ENCODE measurements around the gene TMED4. TPM values are rescaled to one million over a fixed set of nuclear protein-coding genes. Genes with fewer than 3 reads are reported as not detected.

The TMED4 gene
- total RNA-seq, 4 donors from 2014 or later = 133 to 166 (median 153) TPM

- H3K4me3 ChIP-seq (ENCODE audit: low read depth, poor library complexity, severe bottlenecking) = no peak overlapping the region
- intact Hi-C loops (cut with DNase I; ENCODE audit: low total_unique reads) = loop anchor here (2.0 kb wide), 1 partner anchor 23 kb away; no protein-coding TSS in a partner anchor
- TF ChIP-seq POLR2A (IDR thresholded peaks at IDR 0.05) = no peak
- no peak for TF ChIP-seq CTCF (IDR thresholded peaks at IDR 0.05)
- WGBS, 2 donors = 79 to 81% methylated on average over 6 to 8 of the region's 8 CpGs
- DNase-seq (ENCODE audit: low spot score in 2 of 2) = peak in 1 of 2 donors; percentile 67
Observed at GRCh38 chr7:44533301-44534055, 48.6 kb downstream of the TMED4 start.

DNA sequence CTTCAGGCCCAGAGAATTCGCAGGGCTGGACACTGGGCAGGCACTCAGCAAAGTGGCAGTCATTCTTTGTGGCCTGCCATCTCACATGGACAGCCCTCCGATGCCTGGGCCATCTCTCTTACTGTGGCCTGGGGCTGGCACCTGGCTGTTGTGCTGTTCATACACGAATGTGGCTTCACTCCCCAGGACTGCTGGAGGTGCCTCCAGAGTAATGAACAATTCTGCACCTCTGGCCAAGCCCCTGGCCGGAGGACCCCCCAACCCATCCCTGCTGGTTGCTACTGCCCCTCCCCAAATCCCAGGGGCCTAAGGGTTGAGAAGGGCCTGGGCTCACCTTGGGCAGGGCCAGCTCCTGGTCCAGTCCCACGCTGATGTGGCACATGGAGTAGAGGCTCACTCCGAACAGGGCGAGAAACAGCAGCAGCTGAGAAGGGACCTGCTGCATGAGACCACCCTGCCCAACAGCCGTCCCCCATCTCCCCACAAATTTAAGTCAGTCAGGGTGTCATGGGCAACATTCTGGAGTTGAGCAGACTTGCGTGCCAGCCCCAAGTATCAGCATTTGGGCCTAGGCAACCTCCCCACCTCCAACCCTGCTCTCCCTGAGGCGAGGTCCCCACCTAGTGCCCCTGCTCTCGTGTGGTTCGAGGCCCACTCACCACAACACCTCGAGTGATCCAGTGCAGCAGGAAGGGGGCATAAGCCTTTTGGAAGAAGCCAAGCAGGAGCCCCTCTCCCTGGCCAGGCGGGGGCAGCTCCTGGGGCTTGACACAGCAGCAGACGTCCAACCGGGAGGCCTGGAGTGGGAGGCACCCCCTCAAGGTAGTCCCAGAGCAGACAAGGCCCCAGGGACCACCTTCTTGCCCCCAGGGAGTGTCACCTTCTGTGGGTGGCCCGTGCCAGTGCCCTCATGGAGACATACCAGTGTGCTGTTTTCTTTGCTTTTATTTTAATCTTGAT is 50.3 kb downstream of the TMED4 start:
- intact Hi-C loops (cut with DNase I; ENCODE audit: low total_unique reads) = no loop called here
- 83 to 90% methylated on average over 12 to 16 of the region's 17 CpGs for WGBS, 2 donors
- peak in 1 of 2 donors; percentile 64 for DNase-seq (ENCODE audit: low spot score in 2 of 2)

GRCh38 chr7:44530990-44531389 is 51.0 kb downstream of the TMED4 start:
- WGBS, 2 donors = 75 to 76% methylated on average over 10 of the region's 10 CpGs
- intact Hi-C loops (cut with DNase I; ENCODE audit: low total_unique reads) = no loop called here
- peak in 1 of 2 donors; percentile 83 for DNase-seq (ENCODE audit: low spot score in 2 of 2)
- no peak overlapping the region for H3K4me3 ChIP-seq (ENCODE audit: low read depth, poor library complexity, severe bottlenecking)
- TF ChIP-seq POLR2A (IDR thresholded peaks at IDR 0.05) (no peak), CTCF (IDR thresholded peaks at IDR 0.05) (no peak)

More for the DNA sequence above, 50.3 kb downstream of the TMED4 start:
- TF ChIP-seq CTCF (IDR thresholded peaks at IDR 0.05) (no peak), POLR2A (IDR thresholded peaks at IDR 0.05) (no peak)
- no peak overlapping the region for H3K4me3 ChIP-seq (ENCODE audit: low read depth, poor library complexity, severe bottlenecking)

Other genes starting within 250 kb of the TMED4 start
- gene NUDCD3, start 91.6 kb downstream of the TMED4 start, total RNA-seq = 10 to 100 TPM; 53.3 to 87.9 (median 73.2) TPM
- gene NPC1L1, start 40.9 kb downstream of the TMED4 start, total RNA-seq = under 1 TPM in 3 of 4 donors, not detected in 1; 0.08 to 0.13 (median 0.10) TPM
- 10 to 100 TPM; 58.9 to 71.7 (median 68.3) TPM for gene DDX56, start 8.3 kb downstream of the TMED4 start, total RNA-seq
- gene OGDH, start 24.4 kb upstream of the TMED4 start, total RNA-seq = 100 to 1,000 TPM; 106 to 152 (median 126) TPM
- 10 to 100 TPM; 21.1 to 36.0 (median 24.7) TPM for gene ZMIZ2, start 166.6 kb upstream of the TMED4 start, total RNA-seq
- gene PPIA, start 214.4 kb upstream of the TMED4 start, total RNA-seq = 1,000 to 10,000 TPM; 1,809 to 2,568 (median 2,150) TPM

Data from lower leg skin (tissue), 4 donors.